T-helper 22 cell (primary cell): Measurements from ENCODE around the gene CEP41.

ENCODE experiments used
- DNase-seq: peaks from one replicate; pipeline ENCODE4 v3.0.0-alpha.2; 2020; ENCODE audit warnings: low read depth

Gene CEP41

DNA sequence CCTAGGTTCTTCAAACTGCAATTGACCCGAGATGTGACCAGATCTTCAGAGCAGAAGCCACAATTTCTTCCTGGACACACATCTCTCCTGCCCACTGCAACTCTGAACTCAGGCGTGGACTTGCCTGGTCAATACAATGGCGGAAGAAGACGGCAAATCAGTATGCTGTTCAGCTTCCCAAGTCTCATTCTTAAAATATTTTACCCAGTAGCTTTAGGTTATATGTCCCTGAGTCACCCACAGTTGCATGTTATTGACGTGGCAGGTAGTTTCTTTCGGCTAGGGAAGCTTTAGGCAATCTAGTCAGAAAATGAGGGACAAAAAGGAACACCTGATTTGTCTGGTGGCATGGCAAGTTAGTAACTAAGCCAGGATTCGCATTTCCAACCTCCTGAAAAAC is 22.5 kb downstream of the CEP41 start:
- DNase-seq, result no peak

GRCh38 chr7:130417213-130417612 is 23.6 kb downstream of the CEP41 start:
- DNase-seq, result no peak

DNA sequence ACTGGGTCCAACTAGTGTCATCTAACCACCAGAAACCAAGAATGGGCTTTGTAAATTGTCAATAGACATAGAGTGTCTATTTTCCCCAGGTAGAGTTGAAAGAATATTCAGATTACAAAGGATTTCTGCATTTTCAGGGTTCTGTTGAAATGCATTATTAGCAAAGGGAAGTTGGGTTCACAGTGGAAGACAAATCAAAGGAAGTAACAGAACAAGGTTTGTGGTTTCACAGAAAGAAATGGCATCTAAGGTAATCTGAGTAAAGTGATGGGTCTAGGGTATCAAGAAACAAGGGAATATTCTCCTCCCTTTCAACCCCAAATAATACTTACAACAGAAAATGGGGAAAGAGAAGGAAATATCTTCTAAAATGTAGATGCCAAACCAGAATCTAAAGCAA is 25.8 kb downstream of the CEP41 start:
- DNase-seq, result no peak

- DNase-seq, result no peak
Observed at GRCh38 chr7:130413201-130413600, 27.6 kb downstream of the CEP41 start.

DNA sequence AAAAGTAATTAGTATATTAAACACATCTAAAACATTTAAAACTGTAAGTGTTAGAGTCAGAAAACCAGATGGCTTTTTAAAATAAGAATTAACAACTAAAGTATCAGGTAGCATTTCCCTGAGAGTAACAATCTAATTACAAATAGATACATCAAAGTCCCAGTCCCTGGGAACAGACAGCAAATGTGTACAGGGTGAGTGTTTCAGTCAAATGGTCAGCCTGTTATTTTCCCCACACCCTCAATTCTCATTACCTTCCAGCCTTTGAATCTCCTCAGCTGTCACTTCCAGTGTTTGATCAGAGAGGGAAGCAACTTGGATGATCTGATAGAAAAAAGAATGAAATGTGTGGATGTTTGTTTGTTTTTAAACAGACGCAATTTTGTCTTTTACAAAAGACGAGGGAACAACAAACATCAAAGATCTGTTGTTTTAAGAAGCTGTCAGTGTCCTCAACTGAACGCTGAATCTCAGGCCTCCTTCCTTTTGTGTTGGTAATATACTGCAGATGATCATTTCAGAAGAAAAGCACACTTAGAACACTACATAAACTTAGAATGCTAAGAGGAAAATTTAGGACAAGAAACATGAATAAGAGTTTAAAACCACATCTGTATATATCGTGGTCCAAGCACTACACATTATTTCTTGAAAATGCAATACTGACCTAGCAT is 29.8 kb downstream of the CEP41 start:
- no peak for DNase-seq

- no peak for DNase-seq
Observed at GRCh38 chr7:130409712-130410072, 31.1 kb downstream of the CEP41 start.

- no peak for DNase-seq
Observed at GRCh38 chr7:130409067-130409711, 31.6 kb downstream of the CEP41 start.

GRCh38 chr7:130405003-130405402 is 35.8 kb downstream of the CEP41 start:
- no peak for DNase-seq

GRCh38 chr7:130401578-130401977 is 39.2 kb downstream of the CEP41 start:
- DNase-seq, result no peak

- no peak for DNase-seq
Observed at GRCh38 chr7:130401101-130401500, 39.7 kb downstream of the CEP41 start.

- DNase-seq, result no peak
Observed at GRCh38 chr7:130400120-130400572, 40.7 kb downstream of the CEP41 start.

- DNase-seq, result no peak
Observed at GRCh38 chr7:130398526-130399090, 42.2 kb downstream of the CEP41 start.

- DNase-seq, result no peak
Observed at GRCh38 chr7:130397758-130398073, 43.1 kb downstream of the CEP41 start.

GRCh38 chr7:130397051-130397757 is 43.6 kb downstream of the CEP41 start:
- DNase-seq, result no peak

DNA sequence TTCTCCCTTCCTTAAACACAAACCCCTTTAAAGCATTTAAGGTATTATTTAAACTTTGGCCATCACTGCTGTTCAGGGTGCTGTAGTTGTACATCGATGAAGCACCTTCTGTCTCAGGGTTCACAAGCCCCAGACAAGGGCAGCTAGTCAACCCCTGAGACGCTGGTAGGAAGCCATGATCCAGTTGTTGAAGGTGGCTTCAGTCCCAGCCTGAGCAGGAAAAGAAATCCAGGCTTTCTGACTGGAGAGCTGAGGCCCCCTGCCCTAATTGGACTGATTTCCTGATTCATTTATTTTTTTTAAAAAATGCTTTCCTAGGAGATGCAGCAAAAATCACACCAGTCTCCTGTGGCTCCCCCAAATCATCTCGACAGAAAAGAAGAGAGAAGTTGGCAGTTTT is 44.7 kb downstream of the CEP41 start:
- DNase-seq, result no peak

DNA sequence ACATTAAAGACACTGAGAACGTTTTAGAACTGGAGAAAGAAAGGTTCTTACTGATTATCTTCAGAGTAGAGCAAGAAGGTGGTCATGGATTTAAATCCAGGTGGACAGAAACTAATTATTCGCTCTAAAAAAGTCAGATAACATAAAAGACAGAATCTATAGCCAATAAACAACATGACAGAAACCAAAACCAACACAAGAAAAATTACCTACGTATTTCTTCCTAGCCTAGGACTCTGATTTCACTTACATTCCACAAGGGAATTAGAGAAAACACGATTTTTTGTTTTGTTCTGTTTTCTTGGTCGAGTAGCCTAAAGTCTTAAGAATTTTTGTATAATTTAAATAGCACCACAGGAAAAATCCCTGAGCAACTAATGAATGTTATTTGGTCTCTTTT is 45.4 kb downstream of the CEP41 start:
- DNase-seq, result no peak

- DNase-seq, result no peak
Observed at GRCh38 chr7:130394421-130395195, 46.2 kb downstream of the CEP41 start.

GRCh38 chr7:130393841-130394411 is 46.9 kb downstream of the CEP41 start:
- no peak for DNase-seq

DNA sequence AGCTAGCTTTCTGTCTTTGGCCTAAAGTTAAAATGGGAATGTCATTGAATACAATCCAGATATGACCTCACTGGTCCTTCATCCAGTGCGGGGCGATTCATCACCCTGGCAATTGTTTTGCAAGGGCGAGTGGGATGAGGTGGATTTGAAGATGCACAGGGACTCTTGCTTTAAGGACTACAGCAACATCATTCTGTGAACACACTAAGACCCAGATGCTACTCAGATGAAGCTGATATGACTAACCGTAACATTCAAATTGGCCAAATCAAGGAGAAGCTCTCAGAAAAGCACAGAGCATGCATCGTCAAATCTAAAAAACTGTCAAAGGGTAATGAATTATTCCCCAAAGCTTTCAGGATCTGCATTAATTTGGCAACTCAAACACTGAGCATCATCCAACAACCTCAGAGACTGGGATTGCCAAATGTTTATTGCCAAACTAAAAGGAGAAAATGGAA is 47.7 kb downstream of the CEP41 start:
- no peak for DNase-seq

DNA sequence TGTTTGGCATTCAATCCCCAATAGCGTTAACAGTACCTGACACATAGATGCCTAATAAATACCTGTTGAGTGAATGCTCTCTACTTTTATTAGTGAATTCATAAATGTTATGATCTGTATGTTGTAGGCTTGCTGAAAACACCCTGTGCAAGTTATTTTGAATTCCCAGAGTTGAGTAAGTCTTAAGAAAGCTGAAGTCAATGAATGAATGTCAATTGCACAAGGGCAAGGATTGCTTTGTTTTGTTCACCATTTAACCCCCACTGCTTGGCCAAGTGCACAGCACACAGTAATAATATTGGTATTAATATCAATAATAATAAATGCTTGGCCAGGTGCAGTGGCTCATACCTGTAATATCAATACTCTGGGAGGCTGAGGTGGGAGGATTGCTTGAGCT is 50.3 kb downstream of the CEP41 start:
- no peak for DNase-seq

GRCh38 chr7:130388671-130389070 is 52.1 kb downstream of the CEP41 start:
- no peak for DNase-seq
